GM11168 (cell line): Measurements from ENCODE around the gene ITSN1.

ENCODE experiments used
- in situ Hi-C: fragments of 300-500 bp; cut with MboI; formaldehyde crosslinking; loops from one replicate; pipeline ENCODE4 v1.12.0; 2022; ENCODE audit warnings: low sequenced_read_pairs; ENCODE audit not compliant: unreplicated experiment

The ITSN1 gene

GRCh38 chr21:33940881-33941245 lies 298.6 kb downstream of the ITSN1 start:
- in situ Hi-C loops: no loop called here

GRCh38 chr21:33942426-33942825 lies 300.1 kb downstream of the ITSN1 start:
- in situ Hi-C loops: no loop called here

- in situ Hi-C loops: no loop called here
Measured at GRCh38 chr21:33943293-33943692, 301.0 kb downstream of the ITSN1 start.

- in situ Hi-C loops: no loop called here
Measured at GRCh38 chr21:33944185-33944763, 302.0 kb downstream of the ITSN1 start.

- in situ Hi-C loops: no loop called here
Measured at GRCh38 chr21:33945652-33946270, 303.5 kb downstream of the ITSN1 start.

- in situ Hi-C loops: no loop called here
Measured at GRCh38 chr21:33947451-33948095, 305.3 kb downstream of the ITSN1 start.

DNA sequence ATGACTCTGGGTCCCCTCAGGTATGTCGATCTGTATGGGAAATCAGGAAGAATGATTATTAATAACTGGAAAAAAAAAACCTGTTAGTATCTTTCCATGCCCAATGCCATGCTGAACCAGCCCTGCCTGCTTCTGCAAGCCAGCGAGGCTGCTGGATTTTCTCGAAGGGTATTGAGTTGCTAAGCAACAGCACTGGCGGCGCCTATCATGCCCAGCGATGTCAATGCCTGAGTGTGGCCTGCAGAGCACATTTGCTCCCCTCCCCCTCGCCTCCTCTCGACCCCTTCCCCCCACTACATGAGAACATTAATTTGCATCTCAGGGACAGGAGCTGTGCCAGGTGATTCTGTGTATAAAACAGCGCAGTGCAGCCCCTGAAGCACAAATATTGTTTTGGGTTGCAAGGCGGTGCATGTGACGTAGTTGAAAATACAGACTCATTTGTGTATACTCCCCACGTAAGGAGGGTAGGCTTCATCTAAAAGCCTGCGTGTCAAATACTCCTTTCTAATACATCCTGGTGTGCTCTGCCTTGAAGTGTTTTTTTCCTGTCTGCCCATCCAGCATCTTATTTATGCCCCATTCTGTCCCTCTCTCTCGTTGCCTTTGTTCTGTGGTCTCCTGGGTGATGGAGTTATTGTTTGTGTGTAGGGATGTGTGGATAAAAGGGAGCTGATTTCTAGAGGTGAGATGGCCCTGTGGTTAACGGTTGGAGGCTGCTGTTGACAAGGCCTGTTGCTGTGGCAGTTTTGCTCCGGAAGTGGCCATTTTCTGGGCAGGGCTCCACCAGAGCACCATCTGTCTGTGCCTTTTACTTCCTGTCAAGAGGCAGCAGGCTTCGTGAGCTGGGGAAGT lies 306.0 kb downstream of the ITSN1 start:
- in situ Hi-C loops: no loop called here

DNA sequence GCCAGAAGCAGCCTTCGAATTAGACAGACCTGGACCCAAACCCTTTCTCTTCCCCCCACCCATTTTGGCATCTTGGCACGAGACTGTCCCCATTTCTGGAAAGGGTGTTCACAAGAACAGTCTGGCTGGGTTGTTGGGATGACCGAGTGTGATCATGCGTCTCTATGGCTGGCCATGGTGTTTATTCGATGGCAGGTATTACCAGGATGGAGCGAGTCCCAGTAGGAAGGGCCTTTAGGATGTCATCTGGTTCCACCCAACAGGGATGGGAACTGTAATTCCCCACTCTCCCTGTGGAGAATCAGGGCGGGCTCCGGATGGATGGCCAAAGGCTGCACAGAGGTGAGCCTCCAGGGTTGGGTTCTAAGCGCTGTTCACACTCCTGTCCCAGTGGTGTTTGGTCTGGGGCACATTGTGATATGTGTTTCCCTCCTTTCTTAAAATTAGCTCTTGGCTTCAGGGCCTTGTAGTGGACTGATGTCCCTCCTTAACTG lies 306.7 kb downstream of the ITSN1 start:
- in situ Hi-C loops: no loop called here
